Muscle layer of colon (tissue), 2 donors: Measurements from ENCODE around the gene EXOC3.
A peak's percentile ranks its signal among the peaks of the same experiment; 100 is the strongest.
"Not testable (repeated sequence)": the region's sequence is repeated elsewhere in the genome, so short reads cannot be mapped to it uniquely, and the experiment has no call there.

Experiments
- H3K27ac ChIP-seq: one replicate; pipeline ENCODE4 v1.7.0; 2013; ENCODE audit warnings: low read depth, mild to moderate bottlenecking, low read length, moderate library complexity
- H3K27me3 ChIP-seq, 2 donors: one replicate each; pipeline ENCODE4 v1.7.0; 2013; ENCODE audit warnings: low read length in 2 of 2, mild to moderate bottlenecking in 2 of 2; ENCODE audit not compliant: insufficient read depth in 2 of 2, control insufficient read depth in 1 of 2
- H3K36me3 ChIP-seq: one replicate; pipeline ENCODE4 v1.7.0; 2013; ENCODE audit warnings: mild to moderate bottlenecking, low read length; ENCODE audit not compliant: insufficient read depth
- H3K4me1 ChIP-seq: one replicate; pipeline ENCODE4 v1.7.0; 2013; ENCODE audit warnings: mild to moderate bottlenecking, low read length; ENCODE audit not compliant: insufficient read depth
- H3K4me3 ChIP-seq, 2 donors: one replicate each; pipeline ENCODE4 v1.7.0; 2013; ENCODE audit warnings: low read length in 2 of 2, low read depth in 1 of 2, mild to moderate bottlenecking in 1 of 2, moderate library complexity in 1 of 2
- H3K9ac ChIP-seq: one replicate; pipeline ENCODE4 v1.7.0; 2013; ENCODE audit warnings: low read length
- H3K9me3 ChIP-seq: one replicate; pipeline ENCODE4 v1.7.0; 2013; ENCODE audit warnings: mild to moderate bottlenecking, low read length
- donor health status: abdominal sarcoma.
- donor health status: Adenocarcinoma of cecum.

EXOC3 gene

DNA sequence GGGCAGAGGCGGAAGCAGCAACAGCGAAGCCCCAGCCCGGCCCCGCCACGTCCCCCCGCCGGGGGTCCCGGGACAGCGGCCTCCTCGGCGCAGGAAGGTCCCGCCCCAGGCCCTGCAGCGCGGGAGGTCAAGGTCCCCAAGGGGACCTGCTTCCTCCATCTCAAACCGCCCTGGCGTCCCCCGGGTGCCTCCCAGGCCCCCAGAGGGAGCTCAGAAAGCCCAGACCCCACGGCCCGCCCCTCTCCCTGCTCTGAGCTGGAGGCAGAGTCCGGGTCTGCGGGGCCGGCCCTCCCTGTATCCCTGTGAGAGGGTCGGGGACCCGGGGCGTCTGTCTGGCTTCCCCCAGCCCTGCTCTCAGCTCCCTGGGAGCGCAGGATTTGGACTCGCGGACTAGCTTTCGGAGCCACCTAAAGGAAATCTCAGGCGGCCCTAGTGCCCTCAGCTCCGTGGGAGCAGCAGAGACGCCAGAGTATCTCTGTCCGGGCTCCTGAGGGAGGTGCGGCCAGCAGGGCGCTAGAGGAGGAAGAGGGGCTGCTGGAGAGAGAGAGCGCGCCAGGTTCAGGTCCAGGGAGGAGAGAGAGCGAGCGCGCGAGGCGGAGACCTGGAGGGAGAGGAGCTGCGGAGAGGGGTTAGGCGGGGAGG is 30.7 kb downstream of the EXOC3 start:
- Histone ChIP-seq H3K9me3 (no peaks in the 10 kb centered on the region), H3K4me1 (peaks cover 19% of the 10 kb centered on the region), H3K4me3 (peak overlapping the region; percentile 64 to 93), H3K9ac (no peak overlapping the region), H3K27me3 (peaks cover 16 to 42% of the 10 kb centered on the region in 2 donors), H3K36me3 (no peaks in the 10 kb centered on the region), H3K27ac (peak overlapping the region; percentile 58)

DNA sequence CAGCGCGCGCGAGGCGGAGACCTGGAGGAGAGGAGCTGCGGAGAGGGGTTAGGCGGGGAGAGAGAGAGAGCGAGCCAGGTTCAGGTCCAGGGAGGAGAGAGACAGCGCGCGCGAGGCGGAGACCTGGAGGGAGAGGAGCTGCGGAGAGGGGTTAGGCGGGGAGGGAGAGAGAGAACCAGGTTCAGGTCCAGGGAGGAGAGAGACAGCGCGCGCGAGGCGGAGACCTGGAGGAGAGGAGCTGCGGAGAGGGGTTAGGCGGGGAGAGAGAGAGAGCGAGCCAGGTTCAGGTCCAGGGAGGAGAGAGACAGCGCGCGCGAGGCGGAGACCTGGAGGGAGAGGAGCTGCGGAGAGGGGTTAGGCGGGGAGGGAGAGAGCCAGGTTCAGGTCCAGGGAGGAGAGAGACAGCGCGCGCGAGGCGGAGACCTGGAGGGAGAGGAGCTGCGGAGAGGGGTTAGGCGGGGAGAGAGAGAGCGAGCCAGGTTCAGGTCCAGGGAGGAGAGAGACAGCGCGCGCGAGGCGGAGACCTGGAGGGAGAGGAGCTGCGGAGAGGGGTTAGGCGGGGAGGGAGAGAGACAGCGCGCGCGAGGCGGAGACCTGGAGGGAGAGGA is 31.4 kb downstream of the EXOC3 start:
- H3K27ac ChIP-seq, H3K9me3 ChIP-seq, H3K9ac ChIP-seq, H3K36me3 ChIP-seq: not testable (repeated sequence)
- peaks cover 19% of the 10 kb centered on the region for H3K4me1 ChIP-seq
- H3K27me3 ChIP-seq: peaks cover 16 to 48% of the 10 kb centered on the region in 2 donors
- H3K4me3 ChIP-seq: peak overlapping the region; percentile 64 to 93

DNA sequence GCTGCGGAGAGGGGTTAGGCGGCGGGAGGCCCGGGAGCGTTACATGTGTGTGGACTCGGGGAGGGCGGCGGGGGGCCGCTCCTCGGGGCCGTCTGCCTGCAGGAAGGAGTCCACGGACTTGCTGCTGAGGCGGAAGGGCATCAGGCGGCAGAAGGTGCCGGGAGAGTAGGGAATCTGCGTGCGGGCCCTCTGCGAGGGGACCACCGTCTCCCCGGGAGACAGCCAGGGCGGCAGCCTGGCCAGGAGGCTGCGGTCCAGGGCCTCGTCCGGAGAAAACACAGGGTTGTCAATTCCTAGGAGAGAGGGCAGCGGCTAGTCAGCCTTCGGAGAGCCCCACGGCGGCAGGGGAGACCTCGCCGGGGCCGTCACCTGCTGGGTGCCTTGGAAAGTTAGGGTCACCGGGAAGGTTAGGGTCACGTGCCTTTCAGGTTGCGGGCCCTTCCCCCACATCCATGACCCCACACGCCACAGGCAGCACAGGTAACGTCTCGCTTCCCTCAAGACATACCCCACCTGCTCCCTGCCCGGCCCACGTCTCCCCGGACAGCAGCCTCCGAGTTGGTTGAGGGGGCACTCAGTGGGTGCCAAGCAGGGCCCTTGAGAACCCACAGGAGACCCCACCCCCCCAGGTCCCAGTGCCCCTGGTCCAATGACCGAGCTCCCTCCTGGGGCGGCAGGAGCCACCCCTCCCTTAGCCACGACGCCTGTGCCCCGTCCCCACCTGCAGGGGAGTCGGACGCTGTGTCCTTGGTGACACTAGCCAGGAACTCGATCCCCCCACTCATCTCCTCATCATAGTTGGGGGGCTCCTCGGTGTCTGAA is 32.1 kb downstream of the EXOC3 start:
- H3K9ac ChIP-seq: no peak overlapping the region
- H3K4me1 ChIP-seq: peaks cover 19% of the 10 kb centered on the region
- no peak overlapping the region for H3K4me3 ChIP-seq
- no peaks in the 10 kb centered on the region for H3K9me3 ChIP-seq
- H3K27me3 ChIP-seq: peaks cover 16 to 56% of the 10 kb centered on the region in 2 donors
- H3K36me3 ChIP-seq: no peaks in the 10 kb centered on the region
- no peak overlapping the region for H3K27ac ChIP-seq

DNA sequence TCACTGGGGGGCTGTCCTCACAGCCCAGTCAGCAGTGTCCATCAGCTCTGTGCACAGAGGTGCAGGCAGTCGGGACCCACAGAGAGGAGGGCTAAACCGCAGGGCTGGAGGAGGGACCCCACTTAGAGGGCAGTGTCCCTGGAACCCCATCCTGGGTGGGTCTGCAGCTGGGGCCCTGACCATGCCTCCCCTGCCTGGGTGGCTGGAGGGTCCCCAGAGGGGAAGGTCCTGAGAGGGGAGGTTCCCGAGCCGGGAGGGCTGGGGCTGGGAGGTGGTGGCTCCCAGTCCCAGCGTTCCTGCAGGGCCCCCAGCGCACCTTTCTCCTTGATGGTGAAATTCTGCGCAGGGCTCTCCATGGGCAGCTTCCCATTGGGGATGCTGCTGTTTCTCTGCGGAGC is 32.7 kb downstream of the EXOC3 start:
- H3K27me3 ChIP-seq: peaks cover 16 to 62% of the 10 kb centered on the region in 2 donors
- peaks cover 19% of the 10 kb centered on the region for H3K4me1 ChIP-seq
- no peak overlapping the region for H3K9ac ChIP-seq
- H3K27ac ChIP-seq: no peak overlapping the region
- no peak overlapping the region for H3K4me3 ChIP-seq
- H3K9me3 ChIP-seq: no peaks in the 10 kb centered on the region
- H3K36me3 ChIP-seq: no peaks in the 10 kb centered on the region

DNA sequence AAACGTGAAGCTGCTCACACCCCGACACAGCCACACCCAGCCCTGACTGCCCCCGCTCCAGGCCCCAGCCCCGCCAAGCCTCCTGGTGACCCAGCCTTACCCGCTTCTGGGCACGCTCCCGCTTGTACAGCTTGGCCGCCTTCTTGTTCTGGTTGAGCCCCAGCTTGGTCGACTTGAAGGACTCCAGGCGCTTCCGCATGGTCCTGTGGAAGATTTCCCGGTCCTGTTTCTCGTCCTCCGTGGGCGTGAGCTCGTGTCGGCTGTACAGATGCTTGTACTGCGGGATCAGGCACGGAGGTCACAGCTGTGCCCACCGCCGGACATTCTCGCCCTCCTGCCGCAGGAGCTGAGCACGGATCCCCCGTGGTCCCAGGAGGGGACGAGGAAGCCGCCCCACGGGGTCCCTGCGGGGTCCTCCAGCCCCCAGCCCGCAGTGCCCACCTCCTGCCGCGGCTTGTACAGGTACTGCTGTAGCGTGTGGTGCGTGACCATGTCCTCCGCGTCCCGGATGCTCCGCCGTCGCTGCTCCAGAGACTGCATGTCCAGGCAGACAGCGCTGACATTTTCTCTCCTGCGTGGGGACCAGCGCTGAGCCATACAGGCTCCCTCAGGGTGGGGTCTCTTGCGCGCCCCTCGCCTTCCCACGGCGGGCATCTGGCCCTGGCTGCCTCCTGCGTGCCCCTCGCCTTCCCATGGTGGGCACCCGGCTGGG is 33.3 kb downstream of the EXOC3 start:
- no peak overlapping the region for H3K4me3 ChIP-seq
- H3K4me1 ChIP-seq: peaks cover 14% of the 10 kb centered on the region
- H3K9ac ChIP-seq: no peak overlapping the region
- H3K27me3 ChIP-seq: peaks cover 21 to 66% of the 10 kb centered on the region in 2 donors
- no peak overlapping the region for H3K27ac ChIP-seq
- no peaks in the 10 kb centered on the region for H3K36me3 ChIP-seq
- H3K9me3 ChIP-seq: no peaks in the 10 kb centered on the region

DNA sequence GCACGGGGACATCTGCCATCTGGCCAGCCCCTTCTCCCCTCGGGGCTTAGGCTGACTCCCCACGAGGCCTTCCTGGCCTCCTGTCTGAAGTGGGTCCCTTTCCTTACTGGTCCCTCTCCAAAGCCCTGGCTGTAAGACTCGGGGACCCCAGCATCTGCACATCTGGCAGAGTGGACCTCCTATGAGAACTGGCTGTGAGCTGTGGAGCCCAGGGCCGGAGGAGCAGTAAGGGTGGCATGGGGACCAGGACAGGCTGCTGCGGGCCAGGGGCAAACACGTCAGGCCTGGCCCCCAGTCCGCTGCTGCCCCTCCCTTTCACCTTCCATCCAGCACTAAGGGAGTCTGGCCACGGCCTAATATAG is 33.8 kb downstream of the EXOC3 start:
- Histone ChIP-seq H3K4me3 (no peak overlapping the region), H3K9ac (no peak overlapping the region), H3K4me1 (peaks cover 9% of the 10 kb centered on the region), H3K27me3 (peaks cover 22 to 66% of the 10 kb centered on the region in 2 donors), H3K27ac (no peak overlapping the region), H3K9me3 (no peaks in the 10 kb centered on the region), H3K36me3 (no peaks in the 10 kb centered on the region)

DNA sequence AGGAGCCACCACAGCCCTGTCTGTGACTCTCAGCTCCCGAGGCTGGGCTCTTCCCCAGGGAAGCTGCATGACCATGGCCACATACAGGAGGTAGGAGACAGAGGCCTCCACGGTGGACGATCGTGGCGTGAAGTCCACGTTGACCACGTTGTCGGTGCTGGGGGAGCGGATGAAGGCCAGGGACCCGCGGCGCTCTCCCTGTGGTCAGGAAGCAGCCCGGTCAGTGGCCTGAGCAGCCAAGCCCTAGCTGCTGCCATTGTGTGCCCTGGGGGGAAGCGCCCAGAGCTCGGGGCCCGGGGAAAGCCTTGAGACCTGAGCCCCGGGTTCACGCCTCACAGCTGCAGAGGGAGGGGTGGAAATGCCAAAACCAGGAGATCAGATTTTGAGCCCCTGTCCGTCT is 34.3 kb downstream of the EXOC3 start:
- no peaks in the 10 kb centered on the region for H3K9me3 ChIP-seq
- no peaks in the 10 kb centered on the region for H3K36me3 ChIP-seq
- H3K4me1 ChIP-seq: peaks cover 5% of the 10 kb centered on the region
- H3K27ac ChIP-seq: no peak overlapping the region
- peaks cover 22 to 70% of the 10 kb centered on the region in 2 donors for H3K27me3 ChIP-seq
- H3K4me3 ChIP-seq: no peak overlapping the region
- H3K9ac ChIP-seq: no peak overlapping the region

DNA sequence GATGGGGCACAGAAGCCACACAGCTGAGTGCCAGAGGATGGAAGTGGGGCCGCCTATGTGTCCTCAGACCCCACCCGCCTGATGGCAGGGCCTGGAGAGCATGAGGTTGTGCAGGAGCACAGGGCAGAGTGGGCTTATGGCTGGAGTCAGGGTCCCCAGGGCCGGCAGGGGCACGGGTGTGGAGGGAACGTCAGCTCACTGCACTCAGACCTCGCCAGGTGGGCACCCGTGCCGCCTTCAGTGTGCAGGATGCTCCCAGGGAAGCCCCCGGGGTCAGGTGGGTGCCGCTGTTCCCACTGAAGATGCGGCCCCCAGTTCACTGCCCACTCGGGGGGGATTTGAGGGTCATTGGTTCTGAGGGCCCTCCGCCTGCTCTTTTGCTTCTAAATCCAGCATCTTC is 34.9 kb downstream of the EXOC3 start:
- H3K27me3 ChIP-seq: peaks cover 22 to 76% of the 10 kb centered on the region in 2 donors

DNA sequence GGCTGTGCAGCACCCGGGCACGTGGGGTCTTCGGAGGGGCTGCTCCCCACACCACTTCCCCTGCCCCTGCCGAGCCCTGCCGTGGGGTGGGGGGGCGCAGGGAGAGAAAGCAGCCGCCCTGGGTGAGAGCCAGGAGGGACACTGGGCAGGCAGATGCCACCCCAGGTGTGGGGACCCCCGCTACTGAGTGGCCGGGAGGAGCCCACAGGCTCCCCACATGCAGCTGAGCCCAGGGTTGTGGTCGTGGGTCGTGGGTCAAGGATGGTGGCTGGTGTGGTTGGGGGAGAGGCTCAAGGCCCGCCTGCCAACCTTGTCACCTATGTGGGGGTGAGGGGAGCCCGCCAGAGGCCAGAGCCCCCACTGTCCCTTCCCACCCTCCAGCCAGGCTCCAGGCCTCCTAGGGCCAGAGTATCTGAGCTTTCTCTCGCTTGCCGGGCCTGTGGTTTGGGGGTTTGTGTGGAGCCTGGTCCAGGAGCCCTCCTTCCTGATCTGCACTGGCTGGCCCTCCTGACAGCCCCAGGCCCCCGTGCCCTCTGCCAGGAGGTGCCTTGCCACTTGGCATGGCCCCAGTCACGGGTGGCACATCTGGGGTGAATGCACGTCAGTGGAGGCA is 35.5 kb downstream of the EXOC3 start:
- Histone ChIP-seq H3K4me1 (peaks cover 4% of the 10 kb centered on the region), H3K27me3 (peaks cover 22 to 82% of the 10 kb centered on the region in 2 donors), H3K36me3 (no peaks in the 10 kb centered on the region), H3K4me3 (no peak overlapping the region), H3K9me3 (no peaks in the 10 kb centered on the region), H3K27ac (no peak overlapping the region), H3K9ac (no peak overlapping the region)

More for the DNA sequence above, 34.9 kb downstream of the EXOC3 start:
- no peaks in the 10 kb centered on the region for H3K9me3 ChIP-seq
- H3K4me3 ChIP-seq: no peak overlapping the region
- H3K9ac ChIP-seq: no peak overlapping the region
- H3K4me1 ChIP-seq: peaks cover 4% of the 10 kb centered on the region
- H3K36me3 ChIP-seq: no peaks in the 10 kb centered on the region
- H3K27ac ChIP-seq: no peak overlapping the region

DNA sequence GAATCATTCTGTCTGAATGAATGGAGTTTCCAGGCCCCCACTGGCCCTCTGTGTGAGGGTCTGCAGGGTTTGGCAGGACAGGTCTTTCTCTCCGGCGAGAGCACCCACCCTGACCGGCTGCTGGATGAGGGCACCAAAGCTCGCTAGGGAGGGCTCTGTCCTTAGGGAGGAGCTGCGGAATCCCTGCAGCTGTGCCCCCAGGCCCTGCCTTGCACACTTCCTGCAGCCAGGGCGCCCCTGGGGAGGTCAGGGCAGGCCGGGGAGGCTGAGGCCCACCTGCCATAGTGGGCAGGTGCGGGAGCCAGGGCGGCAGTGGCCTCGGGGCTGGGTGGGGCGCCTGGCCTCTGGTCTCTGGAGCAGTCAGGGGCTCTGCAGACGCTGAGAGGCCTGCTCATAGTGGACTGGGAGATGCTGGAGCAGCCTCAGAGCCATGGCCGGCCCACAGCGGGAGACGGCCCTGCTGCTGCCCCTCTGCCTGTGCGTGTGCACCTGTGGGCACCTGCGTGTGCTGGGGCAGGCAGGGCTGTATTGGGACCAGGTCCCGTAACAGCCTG is 36.1 kb downstream of the EXOC3 start:
- Histone ChIP-seq H3K36me3 (no peaks in the 10 kb centered on the region), H3K4me1 (peaks cover 4% of the 10 kb centered on the region), H3K4me3 (no peak overlapping the region), H3K9ac (no peak overlapping the region), H3K27me3 (peaks cover 22 to 83% of the 10 kb centered on the region in 2 donors), H3K9me3 (no peaks in the 10 kb centered on the region), H3K27ac (no peak overlapping the region)
